A549 treated with AZD2906 at 1 μM for 4 hours (cell line): ENCODE results near the gene ETV1. TPM values are rescaled to one million over a fixed set of nuclear protein-coding genes. Genes with fewer than 3 reads are reported as not detected.

Experiments
- total RNA-seq: library from RNA; stranded (reverse); fragments of 200-300 nt; extraction: Qiagen RNA extraction; gene quantifications from 5 replicates; pipeline ENCODE4 v1.2.3, GENCODE V29; 2022

The ETV1 gene
- 1.8 to 2.6 TPM (median 2.1 TPM) in 5 replicates for total RNA-seq

DNA sequence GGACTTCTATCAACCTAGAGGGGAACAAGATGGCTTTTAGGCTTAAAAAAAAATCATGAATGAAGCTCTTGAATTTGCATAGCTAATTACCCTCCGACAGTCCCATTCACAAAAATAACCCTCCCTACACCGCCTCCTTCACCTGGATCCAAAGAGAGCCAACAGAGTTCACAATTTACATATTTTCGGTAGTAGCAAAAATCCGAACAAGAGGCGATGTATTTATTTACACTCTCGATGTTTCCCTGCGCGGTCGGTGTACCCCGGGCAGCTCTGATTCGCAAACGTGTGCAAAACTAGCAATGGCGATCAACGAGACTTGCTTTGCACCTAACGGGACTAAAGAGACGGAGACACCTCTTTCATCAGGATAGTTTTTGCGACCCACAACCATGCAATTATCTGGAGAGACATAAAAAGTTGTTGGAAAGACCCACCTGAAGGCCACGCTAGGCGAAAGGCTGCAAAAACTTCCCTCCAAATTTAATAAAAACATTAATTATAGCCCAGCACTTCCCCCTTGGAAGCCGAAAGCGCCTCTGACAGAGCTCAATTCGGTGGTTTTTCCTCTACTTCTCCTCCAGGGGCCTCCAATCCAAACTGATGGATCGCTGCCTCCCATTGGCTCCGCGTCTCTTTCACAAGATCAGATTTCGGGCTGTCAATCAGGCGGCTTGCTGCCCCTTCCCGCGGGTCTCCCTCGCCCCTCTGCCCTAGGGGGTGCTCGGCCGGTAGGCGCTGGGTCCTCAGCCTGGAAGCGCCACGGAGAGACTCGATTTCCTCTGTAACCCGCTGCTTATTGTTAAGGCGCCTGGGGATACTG lies at the start of gene ETV1:
Gene ETV1 (minus strand): TSS at position 541 of the 823 bp plus-strand sequence. CDS start 614 bp downstream, outside the sequence.

